Measurements from ENCODE around the gene CYTH4.

CYTH4 gene

DNA sequence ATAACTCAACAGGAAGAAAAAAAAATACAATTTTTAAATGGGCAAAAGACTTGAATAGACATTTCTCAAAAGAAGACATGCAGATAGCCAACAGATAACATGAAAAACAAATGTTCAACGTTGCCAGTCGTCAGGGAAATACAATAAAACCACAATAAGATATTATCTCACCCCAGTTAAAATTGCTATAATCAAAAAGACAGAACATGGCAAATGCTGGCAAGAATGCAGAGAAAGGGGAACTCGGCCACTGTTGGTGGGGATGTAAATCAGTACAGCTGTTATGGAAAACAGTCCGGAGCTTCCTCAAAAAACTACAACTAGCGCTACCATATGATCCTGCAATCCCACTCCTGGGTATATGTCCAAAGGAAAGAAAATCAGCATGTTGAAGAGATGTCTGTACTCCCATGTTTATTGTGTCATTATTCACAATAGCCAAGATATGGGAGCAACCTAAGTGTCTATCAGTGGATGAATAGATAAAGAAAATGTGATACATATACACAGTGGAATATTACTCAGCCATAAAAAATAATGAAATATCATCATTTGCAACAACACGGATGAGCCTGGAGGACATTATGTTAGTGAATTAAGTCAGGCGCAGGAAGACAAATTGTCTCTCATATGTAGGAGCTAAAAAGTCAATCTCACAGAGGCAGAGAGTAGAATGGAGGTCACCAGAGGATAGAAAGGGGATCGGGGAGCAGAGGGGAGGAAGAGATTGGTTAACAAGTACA lies 12.2 kb upstream of the CYTH4 start:
- no peak for DNase-seq

DNA sequence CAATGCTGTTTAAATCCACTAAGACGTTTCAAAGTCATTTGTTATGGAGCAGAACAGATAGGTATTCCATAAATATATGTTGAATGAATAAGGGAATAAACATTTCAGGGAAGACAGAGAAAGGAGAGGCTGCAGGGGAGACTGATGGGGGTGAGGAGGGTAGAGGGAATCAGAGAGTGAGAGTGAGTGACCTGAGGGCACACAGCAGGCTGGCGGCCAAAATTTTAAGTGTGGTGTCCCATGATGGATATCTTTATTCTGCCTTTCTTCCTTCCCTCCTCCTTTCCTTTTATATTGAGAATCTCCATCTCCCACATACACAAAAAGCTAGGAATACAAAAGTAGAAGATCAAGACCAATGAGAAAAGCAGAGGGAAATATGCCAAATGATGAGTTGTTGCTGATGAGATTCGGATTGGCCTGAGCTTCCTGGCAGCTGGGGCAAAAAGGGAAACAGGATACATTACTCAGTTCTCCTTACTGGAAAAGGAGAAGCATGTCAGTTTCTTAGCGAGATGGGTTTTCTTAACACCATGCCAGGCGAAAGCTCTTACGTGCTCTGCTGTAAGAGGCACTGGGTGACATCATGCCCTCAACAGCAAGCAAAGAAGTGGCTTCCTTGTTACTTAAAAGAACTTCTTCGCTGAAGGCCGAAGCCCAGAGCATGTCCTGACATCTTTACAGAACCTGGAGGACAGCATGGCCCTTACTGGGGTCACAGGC lies 11.2 kb upstream of the CYTH4 start:
- peak in 1 of 56 donors; percentile 6 for DNase-seq

DNA sequence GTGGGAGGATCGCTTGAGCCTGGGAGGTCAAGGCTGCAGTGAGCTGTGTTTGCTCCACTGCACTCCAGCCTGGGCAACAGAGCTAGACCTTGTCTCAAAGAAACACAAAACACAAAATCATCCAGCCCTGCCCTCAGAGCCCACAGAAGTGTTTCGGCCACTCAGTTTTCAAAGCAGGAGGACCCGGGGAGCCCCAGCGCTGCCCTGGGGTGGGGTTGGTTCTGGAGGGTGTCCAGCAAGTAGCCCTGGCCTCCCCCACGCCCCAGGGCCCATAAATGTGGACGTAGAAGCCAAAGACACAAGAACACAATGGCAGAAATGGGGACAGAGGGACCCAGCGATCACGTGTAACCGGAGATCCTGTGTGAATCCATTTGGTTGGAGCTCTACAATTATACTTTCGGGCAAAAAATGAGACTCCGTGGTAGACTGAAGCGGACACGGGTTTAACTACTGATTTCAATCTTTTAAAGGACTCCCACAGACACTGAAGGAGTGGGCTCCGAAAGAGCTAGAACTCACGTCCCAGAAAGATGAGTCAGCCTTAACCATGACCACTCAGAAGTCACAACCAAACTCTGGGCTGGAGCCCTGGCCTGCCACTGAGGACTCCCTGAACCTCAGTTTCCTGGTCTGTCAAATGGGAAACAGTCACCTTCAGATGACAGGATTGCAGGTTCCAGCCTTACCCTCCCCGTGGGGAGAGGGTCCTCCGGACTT lies 9.0 kb upstream of the CYTH4 start:
- no peak for DNase-seq

DNA sequence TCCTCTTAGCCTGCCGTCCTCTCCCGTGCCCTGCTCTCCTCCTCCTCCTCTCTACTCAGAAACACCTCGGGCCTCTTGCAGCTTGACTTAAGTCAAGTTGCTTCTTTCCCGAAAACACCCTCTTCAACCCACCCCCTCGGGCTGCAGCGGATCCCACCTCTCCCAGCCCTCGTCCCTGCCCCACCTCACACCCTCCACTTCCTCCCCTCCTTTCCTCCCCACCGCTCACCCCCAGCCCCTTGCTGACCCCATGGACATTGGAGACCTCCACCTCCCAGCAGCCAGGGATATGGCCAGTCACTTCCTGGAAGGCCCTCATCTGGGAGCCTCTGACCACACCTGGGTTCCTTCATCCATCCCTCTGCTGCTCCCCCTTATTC lies 8.5 kb upstream of the CYTH4 start:
- no peak for DNase-seq

DNA sequence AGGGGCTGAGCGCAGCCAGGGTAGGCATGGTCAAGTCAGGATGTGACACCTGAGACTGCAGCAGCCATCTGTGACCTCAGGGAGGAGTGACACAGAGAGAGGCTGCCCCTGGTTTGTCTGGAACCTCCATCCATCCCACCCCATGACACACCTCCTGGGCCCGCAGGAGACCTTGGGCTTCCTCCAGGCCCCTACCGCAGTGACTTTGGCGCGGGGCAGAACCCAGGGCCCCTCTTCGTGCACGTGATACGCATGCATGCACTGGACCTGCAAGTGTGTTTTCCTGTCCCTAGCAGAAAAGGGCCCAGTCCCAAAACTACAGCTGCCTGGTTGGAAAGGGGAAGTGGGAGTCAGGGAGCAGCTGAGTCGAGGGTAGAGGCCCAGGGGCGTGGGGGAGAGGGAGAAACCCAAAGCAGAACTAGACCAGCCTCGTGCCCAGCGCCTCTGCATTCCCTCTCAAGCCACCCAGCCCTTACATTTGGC lies 7.9 kb upstream of the CYTH4 start:
- peak in 25 of 56 donors; percentile 6 to 57 (median 19) for DNase-seq

DNA sequence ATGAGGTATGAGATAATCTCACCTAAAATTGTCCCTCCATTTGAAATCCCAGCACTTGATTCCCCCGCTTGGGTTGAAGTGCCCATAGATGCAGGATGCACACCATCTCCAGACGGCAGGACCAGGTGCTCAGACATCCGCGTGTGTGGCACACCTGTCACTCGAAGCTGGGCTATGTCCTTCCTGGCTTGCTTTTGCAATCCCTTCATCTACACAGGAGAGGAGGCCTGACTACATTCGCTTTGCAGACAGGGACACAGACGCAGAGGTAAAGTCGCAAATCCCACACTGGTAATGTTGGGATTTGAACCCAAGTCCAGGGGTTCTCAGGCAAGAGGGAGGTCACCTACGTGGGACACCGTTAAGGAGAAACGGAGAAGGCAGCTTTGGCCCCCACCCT lies 7.2 kb upstream of the CYTH4 start:
- no peak for DNase-seq

DNA sequence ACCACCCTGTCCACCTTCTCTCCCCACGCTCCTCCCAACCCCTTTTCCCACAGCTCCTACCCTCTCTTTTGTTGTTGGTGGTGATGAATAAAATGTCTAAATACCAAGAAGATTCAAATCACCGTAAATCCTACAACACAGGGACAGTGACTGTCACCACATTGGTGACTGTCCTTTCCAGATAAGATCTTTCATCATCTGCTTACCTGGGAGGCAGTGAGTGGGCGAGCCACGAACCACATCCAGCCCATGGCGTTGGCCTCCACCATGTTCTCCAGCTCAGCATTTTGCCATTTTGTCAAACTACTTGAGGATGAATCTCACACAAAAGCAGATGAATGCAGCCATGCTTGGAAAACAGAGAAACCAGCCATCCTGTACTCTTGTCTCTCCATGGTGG lies 6.7 kb upstream of the CYTH4 start:
- no peak for DNase-seq

- no peak for DNase-seq
These were observed 5.5 kb upstream of the CYTH4 start for GRCh38 chr22:37276776-37277175.

GRCh38 chr22:37277384-37277783 lies 4.9 kb upstream of the CYTH4 start:
- no peak for DNase-seq

GRCh38 chr22:37278261-37278660 lies 4.0 kb upstream of the CYTH4 start:
- DNase-seq: no peak

- no peak for DNase-seq
These were observed 2.8 kb upstream of the CYTH4 start for GRCh38 chr22:37279331-37280181.

- DNase-seq: no peak
These were observed 1.6 kb upstream of the CYTH4 start for GRCh38 chr22:37280718-37281117.

DNA sequence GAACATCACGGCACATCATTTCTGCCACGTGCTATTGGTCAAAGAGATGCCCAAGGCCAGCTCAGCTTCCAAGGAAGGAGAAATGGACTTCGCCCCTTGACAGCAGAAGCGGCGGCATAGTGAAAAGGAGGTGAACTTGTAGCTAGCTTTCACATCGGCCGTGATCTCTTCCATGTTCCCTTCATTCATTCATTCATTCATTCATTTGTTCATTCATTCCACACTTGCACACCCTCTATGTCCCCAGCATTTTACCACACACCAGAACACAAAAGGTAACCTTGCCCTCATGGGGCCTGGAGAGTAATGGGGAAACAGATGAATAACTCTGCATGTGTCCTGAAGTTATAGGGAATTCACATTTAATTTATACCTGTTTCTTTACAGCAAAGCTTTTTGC lies 1.1 kb upstream of the CYTH4 start:
- DNase-seq: no peak

- DNase-seq: no peak
These were observed 493 bp upstream of the CYTH4 start for GRCh38 chr22:37281646-37282384.

- peak in 3 of 56 donors; percentile 3 to 10 (median 7) for DNase-seq
These were observed 1.2 kb downstream of the CYTH4 start for GRCh38 chr22:37283393-37283937.

DNA sequence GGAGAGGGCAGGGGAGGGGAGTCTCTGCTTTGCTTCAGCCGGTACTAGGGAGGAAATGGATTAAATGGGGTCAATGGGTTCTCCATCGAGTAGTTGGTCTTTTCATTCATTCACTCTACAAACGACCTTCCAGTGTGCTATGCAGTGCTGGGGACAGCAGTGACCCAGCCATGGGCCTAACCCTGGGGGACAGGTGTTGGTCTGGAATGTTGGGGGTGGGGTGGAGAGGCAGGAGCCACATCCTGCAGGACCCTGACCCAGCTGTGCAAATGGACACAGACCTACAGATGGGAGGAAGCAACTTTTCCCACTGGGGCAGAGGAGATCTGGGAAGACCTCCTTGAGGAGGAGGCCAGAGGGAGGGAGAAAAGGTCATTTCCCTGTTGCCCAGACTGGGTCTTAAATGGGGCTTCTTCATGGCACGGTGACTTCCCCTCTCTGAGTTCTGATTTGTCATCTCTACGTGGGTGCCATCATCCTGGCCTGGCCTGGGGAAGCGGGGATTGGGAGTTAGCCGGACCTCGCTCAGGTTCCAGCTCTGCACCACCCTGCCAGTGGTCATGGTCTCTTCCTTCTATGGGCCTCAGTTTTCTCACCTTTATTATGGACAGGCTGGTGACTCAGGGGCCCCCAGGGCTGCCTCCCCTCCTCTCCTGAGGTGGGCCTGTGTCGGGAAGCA lies 2.0 kb downstream of the CYTH4 start:
- DNase-seq: no peak

DNA sequence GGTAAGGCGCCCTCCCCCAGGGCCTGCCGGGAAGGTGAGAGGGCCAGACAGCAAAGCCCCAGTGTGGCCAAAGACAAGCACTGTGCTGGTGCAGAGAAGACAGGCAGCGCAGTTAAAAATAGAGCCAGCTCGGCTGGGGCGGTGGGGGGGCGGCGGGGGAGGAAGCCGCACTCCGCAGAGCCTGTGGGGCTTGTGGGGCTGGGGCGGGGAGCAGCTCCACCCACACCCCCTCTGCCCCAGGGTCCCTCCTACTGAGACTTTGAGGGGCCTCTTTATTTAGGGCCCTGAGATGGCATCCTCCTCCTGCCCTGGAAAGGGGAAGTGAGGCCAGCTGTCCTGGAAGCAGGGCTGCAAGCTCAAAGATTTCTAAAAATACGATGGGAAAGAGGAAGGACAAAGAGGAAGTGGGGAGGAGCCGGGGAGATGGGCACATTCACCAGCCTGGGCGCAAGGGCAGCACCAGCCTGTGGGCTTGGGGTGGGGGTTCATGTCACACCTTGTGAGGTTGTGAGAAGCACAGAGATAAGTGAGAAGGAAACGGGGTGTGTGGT lies 2.6 kb downstream of the CYTH4 start:
- DNase-seq: peak in 33 of 56 donors; percentile 9 to 56 (median 27)

DNA sequence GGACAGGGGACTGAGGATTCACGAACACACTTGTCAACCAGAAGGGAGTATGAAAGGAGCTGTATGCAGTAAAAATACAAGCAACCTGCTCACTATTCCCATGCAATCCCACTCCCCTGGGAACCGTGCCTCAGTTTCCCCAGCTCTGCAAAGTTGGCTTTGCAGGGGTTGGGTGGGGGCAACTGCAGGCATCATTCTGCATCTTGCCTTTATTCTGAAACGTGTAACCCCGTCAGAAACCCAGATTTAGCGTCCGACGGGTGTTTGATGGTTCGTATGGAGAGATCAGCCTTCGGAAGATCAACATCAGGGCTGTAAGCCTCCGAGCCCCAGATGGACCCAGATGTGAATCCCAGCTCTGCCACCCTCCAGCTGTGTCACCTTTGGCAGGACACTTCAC lies 3.6 kb downstream of the CYTH4 start:
- DNase-seq: no peak

DNA sequence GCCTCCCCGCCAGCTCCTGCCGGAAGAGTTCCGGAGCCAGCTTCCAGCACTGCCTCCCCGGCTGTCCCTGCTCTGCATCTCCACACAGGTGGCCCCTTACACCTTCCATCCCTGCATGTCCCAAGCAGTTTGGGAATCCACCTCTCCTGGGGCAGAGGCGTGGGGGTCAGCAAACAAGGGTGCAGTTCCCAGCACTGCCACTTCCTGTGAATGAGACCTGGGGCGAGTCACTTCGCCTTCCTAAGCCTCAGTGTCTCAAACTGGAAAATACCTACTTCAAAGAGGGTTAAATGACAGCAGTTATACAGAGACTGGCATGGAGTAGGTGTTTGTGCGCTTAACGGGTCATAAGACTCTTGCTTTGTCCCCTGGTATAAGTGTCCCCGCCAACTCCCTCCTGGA lies 5.2 kb downstream of the CYTH4 start:
- DNase-seq: no peak
